D721Med (cell line): ENCODE measurements around the gene HHIP.
A peak's percentile ranks its signal among the peaks of the same experiment; 100 is the strongest.

Source experiments
- DNase-seq: peaks from one replicate; pipeline ENCODE4 v3.0.0; 2011; ENCODE audit warnings: low spot score; ENCODE audit not compliant: insufficient read length
- FAIRE-seq: peaks from 2 replicates; lab custom pipeline; 2011; peaks lifted over from hg19 to GRCh38; lab: Jason Lieb, UNC
- TF ChIP-seq, protein P1 (sequence below): IDR thresholded peaks from 2 replicates; pipeline ENCODE4 v1.5.1; 2012; ENCODE audit warnings: mild to moderate bottlenecking, control low read depth; ENCODE audit not compliant: insufficient read depth; ENCODE audit errors: missing control alignments

The HHIP gene

DNA sequence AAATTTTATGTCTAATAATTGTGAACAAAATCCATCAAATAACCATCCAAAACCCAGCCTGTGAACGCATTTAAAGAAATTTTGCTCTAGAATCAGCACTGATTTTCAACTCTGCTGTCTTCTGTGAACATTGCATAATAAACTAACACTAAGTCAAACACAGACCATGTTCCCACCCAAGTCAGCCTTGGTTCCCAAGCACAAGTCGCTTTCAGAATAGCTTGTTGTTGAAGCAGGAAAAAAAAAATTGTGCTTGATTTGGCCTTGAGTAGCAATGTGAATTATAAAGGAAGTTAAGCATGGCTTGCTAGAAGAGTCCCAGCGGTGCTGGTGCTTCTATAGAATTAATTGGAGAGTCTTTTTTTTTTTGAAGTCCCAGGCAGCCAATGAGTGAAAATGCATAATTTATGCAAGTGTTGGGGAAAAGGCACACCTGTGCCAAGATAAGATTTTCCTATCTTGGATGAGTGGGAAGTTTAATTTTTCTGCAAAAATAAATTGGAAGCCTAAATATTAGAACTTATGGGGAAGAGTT lies 42.1 kb downstream of the HHIP start:
- FAIRE-seq = no peak
- TF ChIP-seq, protein P1, sequence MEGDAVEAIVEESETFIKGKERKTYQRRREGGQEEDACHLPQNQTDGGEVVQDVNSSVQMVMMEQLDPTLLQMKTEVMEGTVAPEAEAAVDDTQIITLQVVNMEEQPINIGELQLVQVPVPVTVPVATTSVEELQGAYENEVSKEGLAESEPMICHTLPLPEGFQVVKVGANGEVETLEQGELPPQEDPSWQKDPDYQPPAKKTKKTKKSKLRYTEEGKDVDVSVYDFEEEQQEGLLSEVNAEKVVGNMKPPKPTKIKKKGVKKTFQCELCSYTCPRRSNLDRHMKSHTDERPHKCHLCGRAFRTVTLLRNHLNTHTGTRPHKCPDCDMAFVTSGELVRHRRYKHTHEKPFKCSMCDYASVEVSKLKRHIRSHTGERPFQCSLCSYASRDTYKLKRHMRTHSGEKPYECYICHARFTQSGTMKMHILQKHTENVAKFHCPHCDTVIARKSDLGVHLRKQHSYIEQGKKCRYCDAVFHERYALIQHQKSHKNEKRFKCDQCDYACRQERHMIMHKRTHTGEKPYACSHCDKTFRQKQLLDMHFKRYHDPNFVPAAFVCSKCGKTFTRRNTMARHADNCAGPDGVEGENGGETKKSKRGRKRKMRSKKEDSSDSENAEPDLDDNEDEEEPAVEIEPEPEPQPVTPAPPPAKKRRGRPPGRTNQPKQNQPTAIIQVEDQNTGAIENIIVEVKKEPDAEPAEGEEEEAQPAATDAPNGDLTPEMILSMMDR = no peak
- DNase-seq = no peak

DNA sequence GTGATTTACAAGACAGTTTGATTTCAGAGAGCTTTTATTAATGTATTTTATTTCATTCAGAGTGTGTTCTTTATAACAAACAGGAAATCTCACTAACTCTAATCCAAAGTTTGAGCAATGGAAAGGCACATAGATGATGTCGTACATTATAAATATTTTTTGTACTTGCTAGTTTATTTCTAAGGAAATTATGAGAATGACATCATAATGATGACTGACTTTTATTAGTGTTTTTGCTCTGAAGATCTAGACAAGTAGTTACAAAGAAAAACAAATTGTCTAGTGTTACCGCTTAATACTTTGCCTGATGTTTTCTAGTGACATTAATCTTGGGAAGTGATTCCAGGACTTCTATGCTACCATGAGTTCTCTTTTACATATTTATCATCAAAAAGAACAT lies 43.2 kb downstream of the HHIP start:
- DNase-seq (no peak), FAIRE-seq (peak; percentile 6)
- TF ChIP-seq, protein P1 = no peak

DNA sequence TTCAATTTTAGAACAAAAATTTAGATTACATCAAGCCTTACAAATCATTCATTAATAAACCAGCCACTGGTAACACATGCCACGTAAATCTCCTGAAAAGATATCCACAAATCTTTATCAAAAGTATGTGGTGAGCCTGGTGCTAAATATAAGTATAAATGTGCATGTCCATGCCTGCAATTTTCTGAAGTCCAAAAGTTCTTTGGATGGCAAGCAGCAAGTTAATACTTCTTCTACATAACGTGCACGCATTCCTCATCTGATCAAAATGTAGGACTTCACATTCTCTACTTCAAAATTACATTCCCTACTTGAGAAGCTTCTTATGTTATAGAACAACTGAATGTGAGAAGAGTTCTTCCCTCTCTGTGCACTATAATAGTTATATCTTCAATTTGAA lies 49.8 kb downstream of the HHIP start:
- DNase-seq (no peak), FAIRE-seq (no peak)
- TF ChIP-seq, protein P1 = no peak

DNA sequence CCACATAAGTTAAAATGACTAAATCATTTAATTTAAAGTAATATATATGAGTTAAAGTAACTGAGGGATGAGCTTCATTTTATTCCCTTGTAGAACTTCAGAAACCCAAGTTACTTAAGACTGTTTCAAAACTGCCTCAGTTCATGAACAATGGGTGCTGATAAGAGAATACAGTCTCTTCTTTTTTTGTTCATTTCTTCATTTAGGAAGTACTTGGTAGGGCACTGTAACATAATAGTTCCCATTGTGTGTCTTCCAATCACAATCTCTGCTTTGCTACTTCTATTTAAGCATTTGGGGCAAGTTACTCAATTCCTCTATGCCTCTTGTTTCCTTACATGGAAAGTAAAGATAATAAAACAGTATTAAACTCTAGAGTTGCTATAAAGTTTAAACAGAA lies 50.4 kb downstream of the HHIP start:
- FAIRE-seq (no peak), DNase-seq (no peak)
- TF ChIP-seq, protein P1 = no peak

DNA sequence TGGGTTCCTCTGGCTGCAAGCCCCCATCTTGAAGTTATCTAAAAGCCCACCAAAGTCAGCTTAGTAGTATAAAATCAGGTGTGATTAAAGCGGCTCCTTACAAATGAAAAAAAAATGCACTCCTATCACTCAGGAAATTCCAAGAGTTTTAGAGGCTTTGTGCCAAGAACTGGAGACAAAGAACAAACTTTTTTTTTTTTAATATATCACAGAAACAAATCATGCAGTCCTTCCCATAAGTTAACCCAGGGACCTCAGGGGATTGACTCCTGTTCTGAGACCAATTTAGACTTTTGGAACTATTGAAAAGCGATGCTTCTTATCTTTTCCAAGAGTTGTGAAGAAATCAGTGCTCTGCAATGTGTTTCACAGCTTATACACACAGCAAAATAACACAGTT lies 53.6 kb downstream of the HHIP start:
- FAIRE-seq (no peak), DNase-seq (no peak)
- TF ChIP-seq, protein P1 = no peak

DNA sequence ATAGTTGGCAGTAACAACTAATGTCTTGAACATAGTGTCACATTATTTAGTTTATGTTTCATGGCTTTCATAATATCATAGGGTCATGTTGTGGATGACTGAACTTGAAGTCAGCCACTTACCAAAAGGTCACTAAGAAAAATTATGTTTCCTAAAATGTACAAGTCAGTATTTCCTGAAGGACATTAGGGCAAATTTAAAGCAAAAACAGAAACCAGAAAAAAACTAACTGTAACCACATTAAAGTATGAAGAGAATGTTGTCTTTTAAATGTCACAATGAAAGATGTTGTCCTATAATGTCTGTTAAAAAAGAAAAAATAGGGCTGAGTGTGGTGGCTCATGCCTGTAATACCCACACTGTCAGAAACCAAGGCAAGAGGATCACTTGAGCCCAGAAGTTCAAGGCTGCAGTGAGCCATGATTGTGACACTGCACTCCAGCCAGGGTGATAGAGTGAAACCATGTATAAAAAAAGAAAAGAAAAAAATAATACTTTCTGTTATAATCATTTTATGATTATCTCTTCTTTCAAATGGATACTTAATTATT lies 55.8 kb downstream of the HHIP start:
- TF ChIP-seq, protein P1 = no peak
- FAIRE-seq (no peak), DNase-seq (no peak)

DNA sequence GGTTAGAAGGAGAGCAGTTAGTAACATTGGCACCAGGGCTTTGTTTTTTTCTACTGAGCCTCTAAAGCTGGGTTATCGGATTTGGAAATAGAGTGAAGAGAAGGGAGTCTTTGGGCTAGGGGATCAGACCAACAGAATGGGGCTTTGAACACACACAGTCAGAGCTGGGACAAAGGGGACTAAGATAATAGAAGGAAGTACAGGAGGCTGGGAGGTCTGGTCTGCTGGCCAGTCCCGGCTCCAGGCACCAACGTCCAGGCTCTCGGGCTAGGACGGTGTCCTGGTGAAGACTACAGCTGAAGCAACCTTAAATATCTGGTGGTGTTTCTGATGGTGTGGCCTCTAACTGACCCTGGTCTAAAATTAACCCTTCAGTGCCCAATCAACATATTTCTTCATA lies 57.5 kb downstream of the HHIP start:
- FAIRE-seq = peak; percentile 21
- DNase-seq = no peak
- TF ChIP-seq, protein P1 = no peak
